HepG2 (cell line): ENCODE data around the gene KCNAB2. TPM values are rescaled to one million over a fixed set of nuclear protein-coding genes. Genes with fewer than 3 reads are reported as not detected.

ENCODE experiments used
- ARID2 ChIP-seq: sonication (generic); formaldehyde crosslinking; IDR thresholded peaks from 2 replicates; pipeline ENCODE4 v1.8.1; 2022; ENCODE audit warnings: mild to moderate bottlenecking, missing genetic modification reagents, borderline replicate concordance
- ESRRA ChIP-seq: sonication (generic); formaldehyde crosslinking; IDR thresholded peaks from 2 replicates; pipeline ENCODE4 v1.5.1; 2020; ENCODE audit warnings: mild to moderate bottlenecking, low read depth, missing genetic modification reagents
- JUN ChIP-seq: sonication (generic); formaldehyde crosslinking; IDR thresholded peaks from 2 replicates; pipeline ENCODE4 v1.4.0; 2020; ENCODE audit warnings: mild to moderate bottlenecking, missing genetic modification reagents
- KLF6 ChIP-seq: IDR thresholded peaks from 2 replicates; pipeline ENCODE4 v1.8.0; 2016; ENCODE audit warnings: missing biosample characterization, missing genetic modification reagents
- KLF9 ChIP-seq: IDR thresholded peaks from 2 replicates; pipeline ENCODE4 v1.6.1; 2016; ENCODE audit warnings: low read depth
- MED1 ChIP-seq: sonication (generic); formaldehyde crosslinking; IDR thresholded peaks from 2 replicates; pipeline ENCODE4 v1.4.0; 2020; ENCODE audit warnings: missing genetic modification reagents
- NFIB ChIP-seq: sonication (generic); formaldehyde crosslinking; IDR thresholded peaks from 2 replicates; pipeline ENCODE4 v1.9.0; 2021; ENCODE audit warnings: missing genetic modification reagents, mild to moderate bottlenecking, borderline replicate concordance
- PHF20 ChIP-seq: sonication (generic); formaldehyde crosslinking; IDR thresholded peaks from 2 replicates; pipeline ENCODE4 v1.5.0; 2020; ENCODE audit warnings: mild to moderate bottlenecking, missing genetic modification reagents
- POLR2A ChIP-seq, 2 experiments: IDR thresholded peaks; 2 replicates each; pipeline ENCODE4 v1.6.1; 2011; ENCODE audit warnings: low read depth in 2 of 2, low read length in 2 of 2, mild to moderate bottlenecking in 1 of 2, moderate library complexity in 1 of 2; ENCODE audit not compliant: insufficient read depth in 1 of 2
- RFX3 ChIP-seq: IDR thresholded peaks from 2 replicates; pipeline ENCODE4 v1.6.1; 2016; ENCODE audit warnings: missing biosample characterization, missing genetic modification reagents
- SMARCE1 ChIP-seq: fragments of 450-650 bp; IDR thresholded peaks from 2 replicates; pipeline ENCODE4 v1.6.1; 2017; ENCODE audit warnings: borderline replicate concordance
- TMF1 ChIP-seq: sonication (generic); formaldehyde crosslinking; IDR thresholded peaks from 2 replicates; pipeline ENCODE4 v1.8.1; 2022; ENCODE audit warnings: low read depth, missing genetic modification reagents
- ZBTB38 ChIP-seq: sonication (generic); formaldehyde crosslinking; IDR thresholded peaks from 2 replicates; pipeline ENCODE4 v1.5.1; 2020; ENCODE audit warnings: mild to moderate bottlenecking, missing genetic modification reagents
- ZFP36L2 ChIP-seq: sonication (generic); formaldehyde crosslinking; IDR thresholded peaks from 2 replicates; pipeline ENCODE4 v1.4.0; 2020; ENCODE audit warnings: missing genetic modification reagents
- ZNF879 ChIP-seq: sonication (generic); formaldehyde crosslinking; IDR thresholded peaks from 2 replicates; pipeline ENCODE4 v1.8.1; 2023; ENCODE audit warnings: missing genetic modification reagents
- polyA plus RNA-seq, 8 experiments: library from polyadenylated mRNA; depleted of rRNA in 3 of 8; stranded (reverse) in 7 of 8; unstranded in 1 of 8; fragments of >200 nt; fragmentation: Illumina TruSeq in 4 of 8; extraction: Trizol in 4 of 8; gene quantifications; 2 replicates each; pipeline versions ENCODE4 v1.2.1 to v1.2.3, GENCODE V29; 2011 to 2016; ENCODE audit warnings: low read depth in 4 of 8, missing spikeins in 1 of 8, mixed read lengths in 1 of 8; ENCODE audit not compliant: insufficient read depth in 1 of 8
- total RNA-seq, 5 experiments: library from RNA; depleted of rRNA; stranded (reverse); fragments of >200 nt; fragmentation: Illumina TruSeq; extraction: Trizol; gene quantifications; 2 replicates each; pipeline ENCODE4 v1.2.3, GENCODE V29; 2016; ENCODE audit warnings: low read depth in 1 of 5
- TF ChIP-seq, protein P1 (sequence below): IDR thresholded peaks from 2 replicates; pipeline ENCODE4 v1.6.1; 2018; ENCODE audit warnings: missing genetic modification reagents, mild to moderate bottlenecking, missing compliant biosample characterization
- TF ChIP-seq, protein P2 (sequence below): conservative IDR thresholded peaks from 2 replicates; pipeline ENCODE4 v1.6.1; 2018; ENCODE audit warnings: missing genetic modification reagents
- TF ChIP-seq, protein P3 (sequence below): sonication (generic); formaldehyde crosslinking; IDR thresholded peaks from 2 replicates; pipeline ENCODE4 v1.5.0; 2020; ENCODE audit warnings: missing genetic modification reagents
- TF ChIP-seq, protein P4 (sequence below): sonication (generic); formaldehyde crosslinking; IDR thresholded peaks from 2 replicates; pipeline ENCODE4 v1.8.0; 2022; ENCODE audit warnings: mild to moderate bottlenecking, missing genetic modification reagents; ENCODE audit not compliant: insufficient replicate concordance
- TF ChIP-seq, protein P5 (sequence below): sonication (generic); formaldehyde crosslinking; IDR thresholded peaks from 2 replicates; pipeline ENCODE4 v1.5.1; 2020; ENCODE audit warnings: mild to moderate bottlenecking, missing genetic modification reagents, borderline replicate concordance

KCNAB2 gene
- total and polyA plus RNA-seq, 2 of the 13 experiments (the other 11 are each of a cell fraction or from before 2014, with no cell fraction given) = 6.2 to 8.8 TPM

DNA sequence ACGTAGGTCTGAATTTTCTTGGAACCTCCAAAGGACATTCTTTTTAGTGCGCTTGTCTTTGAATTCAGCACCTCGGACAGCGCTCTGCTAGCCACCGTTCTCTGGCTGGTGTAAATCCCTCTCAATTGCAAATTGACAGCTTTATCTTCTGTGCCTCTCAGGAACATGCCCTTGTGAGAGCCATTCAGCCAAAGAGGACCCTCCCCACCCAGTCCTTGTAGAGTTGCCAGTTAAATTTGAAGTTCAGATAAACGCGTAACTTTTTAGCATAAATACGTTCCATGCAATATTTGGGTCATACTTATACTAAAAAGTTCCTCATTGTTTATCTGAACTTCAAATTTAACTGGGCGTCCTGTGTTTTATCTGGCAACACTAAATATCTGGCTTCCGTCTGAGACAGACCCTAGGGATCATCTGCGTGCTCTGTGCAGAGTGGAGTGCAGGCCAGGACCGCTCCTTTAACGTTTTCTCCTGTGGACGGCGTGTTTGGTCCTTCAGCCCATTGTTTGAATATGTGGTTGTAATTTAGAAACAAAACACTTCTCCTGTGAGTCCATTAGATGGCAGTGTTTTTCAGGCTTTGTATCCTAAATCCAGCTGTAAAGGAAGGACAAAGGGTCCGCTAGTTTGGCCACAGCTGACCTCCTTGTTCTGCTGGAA lies 7.0 kb downstream of the KCNAB2 start (continued):
- TF ChIP-seq NFIB = no peak
- TF ChIP-seq, protein P1, sequence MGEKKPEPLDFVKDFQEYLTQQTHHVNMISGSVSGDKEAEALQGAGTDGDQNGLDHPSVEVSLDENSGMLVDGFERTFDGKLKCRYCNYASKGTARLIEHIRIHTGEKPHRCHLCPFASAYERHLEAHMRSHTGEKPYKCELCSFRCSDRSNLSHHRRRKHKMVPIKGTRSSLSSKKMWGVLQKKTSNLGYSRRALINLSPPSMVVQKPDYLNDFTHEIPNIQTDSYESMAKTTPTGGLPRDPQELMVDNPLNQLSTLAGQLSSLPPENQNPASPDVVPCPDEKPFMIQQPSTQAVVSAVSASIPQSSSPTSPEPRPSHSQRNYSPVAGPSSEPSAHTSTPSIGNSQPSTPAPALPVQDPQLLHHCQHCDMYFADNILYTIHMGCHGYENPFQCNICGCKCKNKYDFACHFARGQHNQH = 0 out of 2 replicates have a peak, but pooled peaks have one; percentile 22
- no peak for TF ChIP-seq ZNF879 (CRISPR knock-in tag)
- no peak for TF ChIP-seq ESRRA (CRISPR knock-in tag)
- TF ChIP-seq, protein P2, sequence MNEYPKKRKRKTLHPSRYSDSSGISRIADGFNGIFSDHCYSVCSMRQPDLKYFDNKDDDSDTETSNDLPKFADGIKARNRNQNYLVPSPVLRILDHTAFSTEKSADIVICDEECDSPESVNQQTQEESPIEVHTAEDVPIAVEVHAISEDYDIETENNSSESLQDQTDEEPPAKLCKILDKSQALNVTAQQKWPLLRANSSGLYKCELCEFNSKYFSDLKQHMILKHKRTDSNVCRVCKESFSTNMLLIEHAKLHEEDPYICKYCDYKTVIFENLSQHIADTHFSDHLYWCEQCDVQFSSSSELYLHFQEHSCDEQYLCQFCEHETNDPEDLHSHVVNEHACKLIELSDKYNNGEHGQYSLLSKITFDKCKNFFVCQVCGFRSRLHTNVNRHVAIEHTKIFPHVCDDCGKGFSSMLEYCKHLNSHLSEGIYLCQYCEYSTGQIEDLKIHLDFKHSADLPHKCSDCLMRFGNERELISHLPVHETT (CRISPR knock-in tag) = no peak
- TF ChIP-seq ARID2 (CRISPR knock-in tag) = no peak
- no peak for TF ChIP-seq JUN (CRISPR knock-in tag)
- TF ChIP-seq ZFP36L2 (CRISPR knock-in tag) = no peak
- TF ChIP-seq KLF6 (CRISPR knock-in tag) = peak; percentile 59; the same call in 1 of the 2 replicates
- TF ChIP-seq KLF9 (CRISPR knock-in tag) = no peak
- TF ChIP-seq MED1 (CRISPR knock-in tag) = no peak; the same call in 1 of the 2 replicates
- TF ChIP-seq TMF1 (CRISPR knock-in tag) = peak; percentile 62; the same call in 1 of the 2 replicates
- TF ChIP-seq, protein P3, sequence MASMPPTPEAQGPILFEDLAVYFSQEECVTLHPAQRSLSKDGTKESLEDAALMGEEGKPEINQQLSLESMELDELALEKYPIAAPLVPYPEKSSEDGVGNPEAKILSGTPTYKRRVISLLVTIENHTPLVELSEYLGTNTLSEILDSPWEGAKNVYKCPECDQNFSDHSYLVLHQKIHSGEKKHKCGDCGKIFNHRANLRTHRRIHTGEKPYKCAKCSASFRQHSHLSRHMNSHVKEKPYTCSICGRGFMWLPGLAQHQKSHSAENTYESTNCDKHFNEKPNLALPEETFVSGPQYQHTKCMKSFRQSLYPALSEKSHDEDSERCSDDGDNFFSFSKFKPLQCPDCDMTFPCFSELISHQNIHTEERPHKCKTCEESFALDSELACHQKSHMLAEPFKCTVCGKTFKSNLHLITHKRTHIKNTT (CRISPR knock-in tag) = no peak
- no peak for TF ChIP-seq PHF20
- TF ChIP-seq, protein P4, sequence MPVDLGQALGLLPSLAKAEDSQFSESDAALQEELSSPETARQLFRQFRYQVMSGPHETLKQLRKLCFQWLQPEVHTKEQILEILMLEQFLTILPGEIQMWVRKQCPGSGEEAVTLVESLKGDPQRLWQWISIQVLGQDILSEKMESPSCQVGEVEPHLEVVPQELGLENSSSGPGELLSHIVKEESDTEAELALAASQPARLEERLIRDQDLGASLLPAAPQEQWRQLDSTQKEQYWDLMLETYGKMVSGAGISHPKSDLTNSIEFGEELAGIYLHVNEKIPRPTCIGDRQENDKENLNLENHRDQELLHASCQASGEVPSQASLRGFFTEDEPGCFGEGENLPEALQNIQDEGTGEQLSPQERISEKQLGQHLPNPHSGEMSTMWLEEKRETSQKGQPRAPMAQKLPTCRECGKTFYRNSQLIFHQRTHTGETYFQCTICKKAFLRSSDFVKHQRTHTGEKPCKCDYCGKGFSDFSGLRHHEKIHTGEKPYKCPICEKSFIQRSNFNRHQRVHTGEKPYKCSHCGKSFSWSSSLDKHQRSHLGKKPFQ (CRISPR knock-in tag) = peak; percentile 42
- TF ChIP-seq SMARCE1 = no peak
- no peak for TF ChIP-seq RFX3 (CRISPR knock-in tag)
- no peak for TF ChIP-seq ZBTB38 (CRISPR knock-in tag)
- TF ChIP-seq, protein P5, sequence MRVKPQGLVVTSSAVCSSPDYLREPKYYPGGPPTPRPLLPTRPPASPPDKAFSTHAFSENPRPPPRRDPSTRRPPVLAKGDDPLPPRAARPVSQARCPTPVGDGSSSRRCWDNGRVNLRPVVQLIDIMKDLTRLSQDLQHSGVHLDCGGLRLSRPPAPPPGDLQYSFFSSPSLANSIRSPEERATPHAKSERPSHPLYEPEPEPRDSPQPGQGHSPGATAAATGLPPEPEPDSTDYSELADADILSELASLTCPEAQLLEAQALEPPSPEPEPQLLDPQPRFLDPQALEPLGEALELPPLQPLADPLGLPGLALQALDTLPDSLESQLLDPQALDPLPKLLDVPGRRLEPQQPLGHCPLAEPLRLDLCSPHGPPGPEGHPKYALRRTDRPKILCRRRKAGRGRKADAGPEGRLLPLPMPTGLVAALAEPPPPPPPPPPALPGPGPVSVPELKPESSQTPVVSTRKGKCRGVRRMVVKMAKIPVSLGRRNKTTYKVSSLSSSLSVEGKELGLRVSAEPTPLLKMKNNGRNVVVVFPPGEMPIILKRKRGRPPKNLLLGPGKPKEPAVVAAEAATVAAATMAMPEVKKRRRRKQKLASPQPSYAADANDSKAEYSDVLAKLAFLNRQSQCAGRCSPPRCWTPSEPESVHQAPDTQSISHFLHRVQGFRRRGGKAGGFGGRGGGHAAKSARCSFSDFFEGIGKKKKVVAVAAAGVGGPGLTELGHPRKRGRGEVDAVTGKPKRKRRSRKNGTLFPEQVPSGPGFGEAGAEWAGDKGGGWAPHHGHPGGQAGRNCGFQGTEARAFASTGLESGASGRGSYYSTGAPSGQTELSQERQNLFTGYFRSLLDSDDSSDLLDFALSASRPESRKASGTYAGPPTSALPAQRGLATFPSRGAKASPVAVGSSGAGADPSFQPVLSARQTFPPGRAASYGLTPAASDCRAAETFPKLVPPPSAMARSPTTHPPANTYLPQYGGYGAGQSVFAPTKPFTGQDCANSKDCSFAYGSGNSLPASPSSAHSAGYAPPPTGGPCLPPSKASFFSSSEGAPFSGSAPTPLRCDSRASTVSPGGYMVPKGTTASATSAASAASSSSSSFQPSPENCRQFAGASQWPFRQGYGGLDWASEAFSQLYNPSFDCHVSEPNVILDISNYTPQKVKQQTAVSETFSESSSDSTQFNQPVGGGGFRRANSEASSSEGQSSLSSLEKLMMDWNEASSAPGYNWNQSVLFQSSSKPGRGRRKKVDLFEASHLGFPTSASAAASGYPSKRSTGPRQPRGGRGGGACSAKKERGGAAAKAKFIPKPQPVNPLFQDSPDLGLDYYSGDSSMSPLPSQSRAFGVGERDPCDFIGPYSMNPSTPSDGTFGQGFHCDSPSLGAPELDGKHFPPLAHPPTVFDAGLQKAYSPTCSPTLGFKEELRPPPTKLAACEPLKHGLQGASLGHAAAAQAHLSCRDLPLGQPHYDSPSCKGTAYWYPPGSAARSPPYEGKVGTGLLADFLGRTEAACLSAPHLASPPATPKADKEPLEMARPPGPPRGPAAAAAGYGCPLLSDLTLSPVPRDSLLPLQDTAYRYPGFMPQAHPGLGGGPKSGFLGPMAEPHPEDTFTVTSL (CRISPR knock-in tag) = peak; percentile 36; the same call in 1 of the 2 replicates
- no peak for TF ChIP-seq POLR2A (IDR thresholded peaks at IDR 0.05; ENCODE audit: insufficient read depth in 1 of 2, low read depth in 2 of 2, low read length in 2 of 2)
